ENCODE results near the gene FYN.

DNA sequence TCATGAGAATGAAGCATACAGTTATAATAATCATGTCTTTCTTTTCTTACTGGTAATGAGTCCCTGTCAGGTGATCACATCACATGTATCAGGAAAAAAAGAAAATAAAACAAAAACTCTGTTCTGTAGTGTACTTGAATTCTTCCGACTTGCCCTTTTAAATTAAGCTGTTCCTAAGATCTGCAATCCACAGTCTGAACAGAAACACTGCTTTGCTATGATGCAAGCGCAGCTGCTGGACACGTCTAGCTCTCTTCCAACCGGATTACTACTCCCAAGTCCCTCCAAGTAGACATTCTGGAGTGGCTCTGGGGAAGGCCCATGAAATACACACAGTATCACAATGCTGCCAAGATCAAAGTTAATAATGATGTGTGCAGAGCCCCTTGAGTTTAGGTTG, 83.7 kb downstream of the FYN start:
- TF ChIP-seq POLR2AphosphoS5 (IDR thresholded peaks at IDR 0.05; ENCODE audit: low read depth, low read length) (no peak), SPI1 (IDR thresholded peaks at IDR 0.05; ENCODE audit: low read depth, low read length) (no peak)

Data from GM12891 (cell line).